ENCODE results near the gene WNK3. TPM values are rescaled to one million over a fixed set of nuclear protein-coding genes. Genes with fewer than 3 reads are reported as not detected.
A peak's percentile ranks its signal among the peaks of the same experiment; 100 is the strongest.

WNK3 gene
- 36.1 and 50.2 TPM in 2 replicates for total RNA-seq (ENCODE audit: low replicate concordance)

DNA sequence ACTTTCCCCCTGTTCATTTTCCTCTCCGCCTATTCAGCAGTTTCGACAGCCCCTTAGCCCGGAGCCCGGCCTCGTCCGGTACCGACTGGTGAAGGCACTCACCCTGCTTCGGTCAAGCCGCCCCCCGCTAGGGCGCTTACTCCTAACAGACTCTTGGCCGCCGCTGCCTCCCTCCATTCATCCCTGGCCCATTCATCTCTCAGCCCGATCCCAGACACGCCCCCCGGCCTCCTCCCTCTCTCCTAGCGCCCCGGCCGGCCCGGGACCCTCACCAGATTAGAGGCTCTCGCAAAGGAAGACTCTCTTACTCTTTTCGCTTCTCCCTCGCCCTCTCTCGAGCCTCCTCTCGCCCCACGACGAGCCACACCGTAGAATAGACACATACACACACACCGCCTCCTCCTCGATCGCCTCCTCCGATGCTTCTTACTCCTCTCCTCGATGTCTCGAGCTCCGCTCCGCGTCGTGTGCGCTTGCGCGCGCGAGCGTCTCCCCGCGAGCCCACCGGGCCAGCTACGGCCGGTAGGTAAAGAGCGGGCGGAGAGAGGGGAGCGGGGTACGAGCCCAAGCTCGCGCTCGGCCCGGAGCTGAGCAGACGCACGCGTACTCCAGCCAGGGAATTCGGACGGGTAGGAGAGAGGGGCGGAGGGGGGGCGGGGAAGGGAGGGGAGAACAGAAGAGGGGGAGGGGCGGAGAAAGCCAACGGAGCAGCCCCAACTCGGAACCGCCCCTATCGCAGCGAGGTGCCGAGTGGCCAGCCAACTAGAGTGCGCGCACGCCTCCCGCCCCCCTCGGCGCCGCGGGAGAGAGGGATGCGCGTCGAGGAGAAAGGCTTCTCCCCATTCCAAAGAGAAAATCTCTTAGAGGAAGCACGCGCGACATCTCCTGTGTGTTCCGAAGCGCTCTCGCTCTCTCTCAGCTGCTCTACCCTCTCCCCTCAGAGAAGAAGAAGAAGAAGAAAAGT is at the start of gene WNK3:
TSS of gene WNK3 (minus strand) at position 633 of the 964 bp plus-strand sequence.
- Histone ChIP-seq H3K4me3 (peak within 1 kb of the TSS; percentile 80), H3K27ac (peak within 1 kb of the TSS; percentile 98), H3K4me1 (peaks cover 10% of the 10 kb centered on the region), H3F3A (ENCODE audit: low read depth) (peaks cover 20% of the 10 kb centered on the region), H3K79me2 (ENCODE audit: low read depth) (peaks cover 46% of the 10 kb centered on the region), H3K9me3 (ENCODE audit: low read depth) (no peaks in the 10 kb centered on the region), H2AFZ (replicated peaks) (peak within 1 kb of the TSS; percentile 59), H4K20me1 (ENCODE audit: low read depth) (peaks cover 21% of the 10 kb centered on the region), H3K9ac (peak within 1 kb of the TSS; percentile 90), H3K36me3 (no peaks in the 10 kb centered on the region), H3K27me3 (no peaks in the 10 kb centered on the region), H3K4me2 (peak within 1 kb of the TSS; percentile 70)
- TF ChIP-seq, protein P1, sequence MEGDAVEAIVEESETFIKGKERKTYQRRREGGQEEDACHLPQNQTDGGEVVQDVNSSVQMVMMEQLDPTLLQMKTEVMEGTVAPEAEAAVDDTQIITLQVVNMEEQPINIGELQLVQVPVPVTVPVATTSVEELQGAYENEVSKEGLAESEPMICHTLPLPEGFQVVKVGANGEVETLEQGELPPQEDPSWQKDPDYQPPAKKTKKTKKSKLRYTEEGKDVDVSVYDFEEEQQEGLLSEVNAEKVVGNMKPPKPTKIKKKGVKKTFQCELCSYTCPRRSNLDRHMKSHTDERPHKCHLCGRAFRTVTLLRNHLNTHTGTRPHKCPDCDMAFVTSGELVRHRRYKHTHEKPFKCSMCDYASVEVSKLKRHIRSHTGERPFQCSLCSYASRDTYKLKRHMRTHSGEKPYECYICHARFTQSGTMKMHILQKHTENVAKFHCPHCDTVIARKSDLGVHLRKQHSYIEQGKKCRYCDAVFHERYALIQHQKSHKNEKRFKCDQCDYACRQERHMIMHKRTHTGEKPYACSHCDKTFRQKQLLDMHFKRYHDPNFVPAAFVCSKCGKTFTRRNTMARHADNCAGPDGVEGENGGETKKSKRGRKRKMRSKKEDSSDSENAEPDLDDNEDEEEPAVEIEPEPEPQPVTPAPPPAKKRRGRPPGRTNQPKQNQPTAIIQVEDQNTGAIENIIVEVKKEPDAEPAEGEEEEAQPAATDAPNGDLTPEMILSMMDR (IDR thresholded peaks at IDR 0.05) = no peak
- TF ChIP-seq EZH2phosphoT487 (IDR thresholded peaks at IDR 0.05) = no peak
- TF ChIP-seq EZH2 (IDR thresholded peaks at IDR 0.05) = no peak
- Mint-ChIP-seq H3K9me3 (peaks cover 22% of the 10 kb centered on the region), H3K27ac (peak within 1 kb of the TSS; percentile 100), H3K4me3 (peak within 1 kb of the TSS; percentile 88), H3K27me3 (ENCODE audit: insufficient read depth, low read depth) (peaks cover 3% of the 10 kb centered on the region), H3K36me3 (peaks cover 4% of the 10 kb centered on the region), H3K4me1 (peaks cover 18% of the 10 kb centered on the region)
- DNase-seq (ENCODE audit: low spot score) = peak; percentile 95

DNA sequence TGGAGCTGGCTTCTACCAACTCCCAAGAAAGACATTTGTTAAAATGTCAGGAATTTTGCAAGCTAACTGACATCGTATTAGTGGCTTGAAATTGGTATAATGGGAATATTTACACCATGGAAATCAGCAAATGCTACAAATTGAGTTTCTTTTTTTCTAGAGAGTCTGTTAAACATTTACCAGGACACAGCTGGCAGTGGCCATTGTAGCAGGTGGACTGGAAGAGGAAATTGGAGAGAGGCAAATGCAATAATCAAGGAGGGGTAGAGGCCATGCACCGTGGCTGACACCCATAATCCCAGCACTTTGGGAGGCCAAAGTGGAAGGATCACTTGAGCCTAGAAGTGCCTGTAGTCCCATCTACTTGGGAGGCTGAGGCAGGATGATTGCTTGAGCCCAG is 49.4 kb upstream of the WNK3 start:
- Histone ChIP-seq H3K9me3 (ENCODE audit: low read depth) (no peaks in the 10 kb centered on the region), H3K36me3 (no peaks in the 10 kb centered on the region), H2AFZ (replicated peaks) (no peak overlapping the region), H3K4me1 (no peaks in the 10 kb centered on the region), H4K20me1 (ENCODE audit: low read depth) (no peaks in the 10 kb centered on the region), H3K27ac (no peak overlapping the region), H3K9ac (no peak overlapping the region), H3K4me3 (no peak overlapping the region), H3F3A (ENCODE audit: low read depth) (no peaks in the 10 kb centered on the region), H3K4me2 (no peak overlapping the region), H3K79me2 (ENCODE audit: low read depth) (no peaks in the 10 kb centered on the region), H3K27me3 (no peaks in the 10 kb centered on the region)
- peaks cover 8% of the 10 kb centered on the region for H3K9me3 Mint-ChIP-seq
- H3K4me1 Mint-ChIP-seq = no peaks in the 10 kb centered on the region
- no peak for DNase-seq (ENCODE audit: low spot score)
- no peaks in the 10 kb centered on the region for H3K36me3 Mint-ChIP-seq
- no peak overlapping the region for H3K4me3 Mint-ChIP-seq
- TF ChIP-seq EZH2 (IDR thresholded peaks at IDR 0.05) (no peak), EZH2phosphoT487 (IDR thresholded peaks at IDR 0.05) (no peak)
- TF ChIP-seq, protein P1 (IDR thresholded peaks at IDR 0.05) = no peak
- no peak overlapping the region for H3K27ac Mint-ChIP-seq
- H3K27me3 Mint-ChIP-seq (ENCODE audit: insufficient read depth, low read depth) = peaks cover 3% of the 10 kb centered on the region

DNA sequence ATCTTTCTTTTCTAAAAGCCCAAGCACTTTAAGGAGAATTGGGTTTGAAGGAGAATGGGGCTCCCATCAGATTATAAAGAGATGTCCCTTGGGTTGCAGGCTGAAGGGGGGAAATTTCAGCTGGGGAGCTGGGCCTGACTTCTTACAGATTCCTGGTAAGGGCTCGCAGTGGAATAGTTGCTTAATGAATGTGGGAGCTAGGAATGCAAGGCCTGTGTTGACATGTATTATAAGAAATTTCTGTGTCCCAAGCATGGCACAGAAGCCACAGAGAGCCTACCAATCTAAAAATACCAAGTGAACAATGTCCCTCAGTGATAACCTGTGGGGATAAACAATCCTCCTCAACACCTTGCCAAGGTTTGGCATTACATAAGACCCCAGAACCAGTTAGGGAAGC is 39.3 kb upstream of the WNK3 start:
- H3K36me3 Mint-ChIP-seq = no peaks in the 10 kb centered on the region
- Histone ChIP-seq H2AFZ (replicated peaks) (no peak overlapping the region), H3K79me2 (ENCODE audit: low read depth) (no peaks in the 10 kb centered on the region), H3K27me3 (no peaks in the 10 kb centered on the region), H3K9me3 (ENCODE audit: low read depth) (no peaks in the 10 kb centered on the region), H3K9ac (no peak overlapping the region), H3K4me1 (no peaks in the 10 kb centered on the region), H4K20me1 (ENCODE audit: low read depth) (no peaks in the 10 kb centered on the region), H3K36me3 (no peaks in the 10 kb centered on the region), H3K27ac (no peak overlapping the region), H3F3A (ENCODE audit: low read depth) (no peaks in the 10 kb centered on the region), H3K4me3 (no peak overlapping the region), H3K4me2 (no peak overlapping the region)
- no peak overlapping the region for H3K4me3 Mint-ChIP-seq
- TF ChIP-seq EZH2phosphoT487 (IDR thresholded peaks at IDR 0.05) (no peak), EZH2 (IDR thresholded peaks at IDR 0.05) (no peak)
- TF ChIP-seq, protein P1 (IDR thresholded peaks at IDR 0.05) = no peak
- no peak overlapping the region for H3K27ac Mint-ChIP-seq
- peaks cover 12% of the 10 kb centered on the region for H3K9me3 Mint-ChIP-seq
- H3K4me1 Mint-ChIP-seq = no peaks in the 10 kb centered on the region
- no peaks in the 10 kb centered on the region for H3K27me3 Mint-ChIP-seq (ENCODE audit: insufficient read depth, low read depth)
- DNase-seq (ENCODE audit: low spot score) = no peak
